ENCODE data around the gene ARL16.

ARL16 gene

GRCh38 chr17:81631482-81631881, 52.1 kb downstream of the ARL16 start:
- H3K4me1 Mint-ChIP-seq: peaks cover 12% of the 10 kb centered on the region
- H3K36me3 Mint-ChIP-seq (ENCODE audit: low read depth): peaks cover 47% of the 10 kb centered on the region
- H3K9me3 Mint-ChIP-seq: no peaks in the 10 kb centered on the region
- H3K27ac Mint-ChIP-seq: peak overlapping the region in 1 of 3 experiments; percentile 26
- H3K27me3 Mint-ChIP-seq (ENCODE audit: low read depth): no peaks in the 10 kb centered on the region
- TF ChIP-seq, protein P1, sequence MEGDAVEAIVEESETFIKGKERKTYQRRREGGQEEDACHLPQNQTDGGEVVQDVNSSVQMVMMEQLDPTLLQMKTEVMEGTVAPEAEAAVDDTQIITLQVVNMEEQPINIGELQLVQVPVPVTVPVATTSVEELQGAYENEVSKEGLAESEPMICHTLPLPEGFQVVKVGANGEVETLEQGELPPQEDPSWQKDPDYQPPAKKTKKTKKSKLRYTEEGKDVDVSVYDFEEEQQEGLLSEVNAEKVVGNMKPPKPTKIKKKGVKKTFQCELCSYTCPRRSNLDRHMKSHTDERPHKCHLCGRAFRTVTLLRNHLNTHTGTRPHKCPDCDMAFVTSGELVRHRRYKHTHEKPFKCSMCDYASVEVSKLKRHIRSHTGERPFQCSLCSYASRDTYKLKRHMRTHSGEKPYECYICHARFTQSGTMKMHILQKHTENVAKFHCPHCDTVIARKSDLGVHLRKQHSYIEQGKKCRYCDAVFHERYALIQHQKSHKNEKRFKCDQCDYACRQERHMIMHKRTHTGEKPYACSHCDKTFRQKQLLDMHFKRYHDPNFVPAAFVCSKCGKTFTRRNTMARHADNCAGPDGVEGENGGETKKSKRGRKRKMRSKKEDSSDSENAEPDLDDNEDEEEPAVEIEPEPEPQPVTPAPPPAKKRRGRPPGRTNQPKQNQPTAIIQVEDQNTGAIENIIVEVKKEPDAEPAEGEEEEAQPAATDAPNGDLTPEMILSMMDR (IDR thresholded peaks at IDR 0.05; ENCODE audit: unreplicated experiment in 3 of 3): no peak
- peak overlapping the region in 1 of 3 experiments; percentile 22 for H3K4me3 Mint-ChIP-seq
